IPS-NIHi7 (cell line): ENCODE results near the gene RFTN1.

Experiments used
- DNase-seq: peaks from one replicate; pipeline ENCODE4 v3.0.0; 2012; ENCODE audit warnings: mixed read lengths; ENCODE audit errors: extremely low spot score

The RFTN1 gene

DNA sequence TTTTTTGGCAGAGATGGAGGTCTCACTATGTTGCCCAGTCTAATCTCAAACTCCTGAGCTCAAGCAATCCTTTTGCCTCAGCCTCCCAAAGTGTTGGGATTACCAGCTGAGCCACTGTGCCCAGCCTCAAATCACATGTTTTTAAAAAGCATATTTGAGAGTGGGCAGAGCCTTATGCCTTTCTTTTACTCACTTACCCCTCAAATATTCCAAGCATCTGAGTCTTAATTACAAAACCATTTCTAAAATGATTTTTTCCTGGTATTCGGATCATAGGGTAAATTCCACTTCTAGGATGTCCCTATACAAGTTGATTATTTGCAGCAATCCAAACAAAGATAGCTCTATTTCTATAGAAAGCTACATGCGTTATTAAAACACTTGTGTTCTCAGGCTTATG lies 106.1 kb downstream of the RFTN1 start:
- no peak for DNase-seq

- DNase-seq: no peak
Observed at GRCh38 chr3:16406579-16406978, 106.9 kb downstream of the RFTN1 start.

- no peak for DNase-seq
Observed at GRCh38 chr3:16406166-16406565, 107.3 kb downstream of the RFTN1 start.

DNA sequence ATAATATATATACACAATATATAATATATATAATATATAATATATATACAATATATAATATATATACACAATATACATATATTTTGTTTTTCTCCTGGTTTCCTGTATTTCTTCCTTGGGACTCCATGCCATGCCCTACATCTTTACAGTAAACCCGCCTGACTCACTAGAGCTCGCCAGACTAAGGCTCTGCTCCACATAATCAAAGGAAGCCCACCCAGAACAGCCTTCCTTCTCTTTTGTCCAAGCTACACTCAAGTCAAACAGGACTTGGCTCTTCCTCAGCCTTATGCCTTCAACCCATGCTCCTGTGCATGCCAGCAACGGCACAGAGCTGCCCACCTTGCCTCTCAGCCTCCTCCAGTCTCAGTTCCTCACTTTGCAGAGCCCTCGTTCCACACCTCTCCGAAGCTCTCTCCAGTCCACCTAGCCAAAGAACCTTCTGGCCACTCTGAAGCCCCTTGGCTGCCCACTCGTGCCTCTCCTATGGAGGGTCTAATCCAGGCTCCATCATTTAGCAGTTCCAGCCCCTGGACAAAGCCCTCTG lies 109.1 kb downstream of the RFTN1 start:
- no peak for DNase-seq

DNA sequence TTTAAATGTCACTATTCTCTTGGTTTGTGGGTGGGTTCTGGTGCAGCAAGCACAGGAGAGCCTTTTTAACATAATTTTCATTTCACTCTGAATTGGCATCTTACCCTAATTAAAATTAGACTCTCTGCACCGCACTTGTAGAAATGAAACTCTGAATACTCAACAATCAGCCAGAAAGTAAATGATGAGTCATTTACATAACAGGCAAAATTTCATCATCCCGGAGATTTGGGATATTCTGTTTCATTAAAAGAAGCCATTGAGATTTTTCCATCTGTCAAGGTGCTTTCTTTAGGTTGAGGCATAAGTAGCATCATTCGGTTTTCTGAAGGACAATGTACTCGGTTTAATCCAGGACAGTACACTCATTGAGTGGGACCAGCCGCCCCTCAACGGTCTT lies 111.0 kb downstream of the RFTN1 start:
- DNase-seq: no peak

DNA sequence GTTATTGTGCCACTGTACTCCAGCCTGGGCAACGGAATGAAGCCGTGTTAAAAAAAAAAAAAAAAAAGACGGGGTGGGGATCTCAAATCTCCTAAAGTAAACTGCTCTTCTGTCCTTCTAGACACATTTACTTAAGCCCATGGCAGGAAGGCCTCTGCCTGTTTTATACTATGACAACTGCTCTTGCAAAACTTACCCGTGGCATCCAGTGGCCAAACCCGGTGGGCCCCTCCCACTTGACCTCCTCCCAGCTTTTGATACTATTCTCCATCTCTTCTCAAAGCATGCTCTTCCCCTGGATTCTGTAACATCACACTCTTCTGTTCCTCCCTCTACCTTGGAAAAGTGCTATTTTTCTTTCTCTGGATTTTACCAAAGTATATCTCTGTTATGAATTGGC lies 112.2 kb downstream of the RFTN1 start:
- no peak for DNase-seq

GRCh38 chr3:16400106-16400931 lies 113.2 kb downstream of the RFTN1 start:
- no peak for DNase-seq

DNA sequence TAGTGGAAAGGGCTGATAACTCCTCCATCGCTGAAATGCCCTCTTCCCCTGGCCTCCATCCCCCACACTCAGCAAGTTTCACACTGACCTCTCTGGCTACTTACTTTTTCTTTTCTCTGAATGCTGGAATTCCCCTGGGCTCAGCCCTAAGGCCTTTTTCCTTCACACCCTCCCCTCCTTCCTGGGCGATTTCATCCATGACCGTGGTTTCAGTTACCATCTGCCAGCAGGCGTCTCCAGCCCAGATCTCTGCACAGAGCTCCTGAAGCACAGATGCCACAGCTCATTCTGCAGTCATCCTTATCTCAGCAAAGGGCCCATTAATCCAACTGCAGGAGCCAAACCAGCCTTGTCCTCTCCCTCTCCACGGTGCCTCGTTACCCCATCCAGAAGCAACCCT lies 114.0 kb downstream of the RFTN1 start:
- peak; percentile 64 for DNase-seq

- no peak for DNase-seq
Observed at GRCh38 chr3:16398648-16399047, 114.9 kb downstream of the RFTN1 start.

DNA sequence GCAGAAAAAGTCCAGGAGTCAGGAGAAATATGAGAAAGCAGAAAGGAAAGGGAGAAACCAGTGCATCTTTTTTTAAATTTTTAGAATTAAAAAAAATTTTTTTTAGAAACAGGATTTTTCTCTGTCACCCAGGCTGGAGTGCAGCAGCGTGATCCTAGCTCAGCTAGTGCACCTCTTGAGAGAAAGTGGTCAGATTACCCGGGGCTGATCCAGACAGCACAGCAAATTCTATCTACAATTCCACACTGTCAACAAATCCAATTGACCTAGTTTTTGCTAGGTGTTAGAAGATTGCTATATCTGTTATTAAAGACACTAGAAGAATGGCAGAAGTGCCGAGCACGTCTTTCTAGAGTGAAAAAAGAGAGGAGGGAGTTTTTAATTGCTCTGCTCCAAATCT lies 117.3 kb downstream of the RFTN1 start:
- DNase-seq: no peak

GRCh38 chr3:16395212-16395611 lies 118.3 kb downstream of the RFTN1 start:
- DNase-seq: no peak

GRCh38 chr3:16394639-16395038 lies 118.9 kb downstream of the RFTN1 start:
- no peak for DNase-seq

- no peak for DNase-seq
Observed at GRCh38 chr3:16392717-16393116, 120.8 kb downstream of the RFTN1 start.

DNA sequence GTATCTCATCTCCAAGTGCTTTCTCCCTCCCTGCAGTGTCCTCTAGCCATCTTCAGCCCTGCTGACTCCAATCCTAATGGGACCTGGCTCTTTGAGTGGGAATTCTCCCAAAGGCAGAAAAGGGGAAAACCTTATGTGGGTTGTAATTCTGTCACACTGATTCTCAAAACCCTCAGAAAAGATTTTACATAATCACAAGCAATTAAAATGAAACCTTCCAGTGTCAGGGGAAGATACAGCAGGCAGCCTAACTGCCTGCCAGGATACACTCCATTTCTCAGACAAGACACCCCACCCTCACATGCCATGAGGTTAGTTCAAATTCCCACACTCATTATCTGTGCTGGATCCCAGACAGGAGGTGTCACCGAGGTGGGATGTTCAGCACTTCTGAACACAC lies 121.4 kb downstream of the RFTN1 start:
- DNase-seq: no peak

GRCh38 chr3:16390581-16390980 lies 122.9 kb downstream of the RFTN1 start:
- no peak for DNase-seq

GRCh38 chr3:16388850-16389441 lies 124.6 kb downstream of the RFTN1 start:
- DNase-seq: no peak

- no peak for DNase-seq
Observed at GRCh38 chr3:16386561-16386960, 126.9 kb downstream of the RFTN1 start.

- no peak for DNase-seq
Observed at GRCh38 chr3:16385151-16385550, 128.3 kb downstream of the RFTN1 start.

DNA sequence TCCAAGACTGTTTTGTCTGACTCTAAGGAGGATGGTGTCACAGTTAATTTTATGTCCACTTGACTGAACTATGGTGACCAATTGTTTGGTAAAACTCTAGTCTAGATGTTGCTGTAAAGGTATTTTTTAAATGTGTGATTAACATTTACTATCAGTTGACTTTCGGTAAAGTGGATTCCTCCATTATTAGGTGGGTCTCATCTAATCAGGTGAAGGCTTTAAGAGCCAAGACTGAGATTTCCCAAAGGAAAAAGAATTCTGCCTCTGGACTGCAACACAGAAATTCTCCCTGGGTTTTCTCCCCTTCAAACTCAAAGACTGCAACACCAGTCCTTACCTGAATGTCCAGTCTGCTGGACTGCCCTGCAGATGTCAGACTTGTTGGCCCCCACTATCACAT lies 129.6 kb downstream of the RFTN1 start:
- no peak for DNase-seq

DNA sequence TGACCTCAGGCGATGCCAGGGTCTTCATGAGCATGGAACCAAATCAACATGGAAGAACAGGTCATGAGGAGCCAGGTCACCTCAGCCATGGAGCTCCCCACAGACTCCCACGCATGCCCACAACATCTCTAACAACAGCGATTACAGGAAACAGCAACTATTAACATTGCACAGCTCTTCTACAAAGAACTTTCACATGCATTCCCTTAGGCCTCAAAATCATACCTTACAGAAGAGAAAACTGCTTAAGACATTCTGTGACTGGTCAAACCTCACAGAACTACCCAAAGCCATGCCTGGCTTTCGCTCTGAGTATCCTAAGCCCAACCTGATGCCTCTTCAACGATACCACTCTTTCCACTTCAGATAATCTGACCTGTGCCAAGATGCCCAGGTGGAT lies 130.7 kb downstream of the RFTN1 start:
- DNase-seq: no peak

GRCh38 chr3:16381426-16381825 lies 132.1 kb downstream of the RFTN1 start:
- no peak for DNase-seq

- no peak for DNase-seq
Observed at GRCh38 chr3:16380421-16380820, 133.1 kb downstream of the RFTN1 start.

GRCh38 chr3:16379838-16380237 lies 133.7 kb downstream of the RFTN1 start:
- DNase-seq: no peak
